Activated CD4-positive, alpha-beta T cell treated with anti-CD3 and anti-CD28 coated beads for 48 hours (primary cell): ENCODE measurements around the gene RNF180.
"Not testable (repeated sequence)": the region's sequence is repeated elsewhere in the genome, so short reads cannot be mapped to it uniquely, and the experiment has no call there.

ENCODE experiments used
- DNase-seq: peaks from one replicate; pipeline ENCODE4 v3.0.0-alpha.2; 2020

RNF180 gene

DNA sequence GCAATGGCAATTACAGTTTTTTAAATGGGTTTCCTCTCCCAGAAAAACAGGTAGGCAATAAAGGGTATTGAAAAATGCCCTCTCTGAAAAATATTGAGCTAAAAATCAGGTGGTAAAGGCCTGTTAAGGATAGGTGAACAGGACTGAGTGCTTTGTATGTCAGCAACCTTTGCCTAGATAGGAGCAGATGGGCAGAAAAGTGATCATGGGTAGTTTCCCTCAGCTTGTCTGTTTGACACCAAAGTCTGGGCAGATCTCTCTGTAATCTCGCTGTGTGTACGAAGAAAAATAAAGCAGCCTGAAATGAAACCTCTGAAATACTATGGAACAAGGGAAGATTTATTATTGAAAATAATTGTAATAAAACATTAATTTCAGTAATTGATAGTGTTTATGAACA, 15.8 kb downstream of the RNF180 start:
- no peak for DNase-seq

DNA sequence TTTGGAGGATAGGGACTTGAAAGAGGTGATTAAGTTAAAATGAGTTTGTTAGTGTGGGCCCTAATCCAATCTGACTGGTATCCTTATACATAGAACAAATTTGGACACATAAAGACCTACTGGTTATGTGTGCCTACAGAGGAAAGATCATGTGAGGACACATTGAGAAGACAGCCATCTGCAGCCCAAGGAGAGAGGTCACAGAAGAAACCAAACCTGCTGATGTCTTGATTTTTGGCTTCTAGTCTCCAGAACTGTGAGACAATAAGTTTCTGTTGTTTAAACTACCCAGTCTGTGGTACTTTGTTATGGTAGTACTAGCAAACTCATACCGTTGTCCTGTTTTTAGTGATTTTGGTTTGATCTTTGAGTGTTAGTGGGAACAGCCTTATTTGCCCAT, 18.3 kb downstream of the RNF180 start:
- DNase-seq, result no peak

DNA sequence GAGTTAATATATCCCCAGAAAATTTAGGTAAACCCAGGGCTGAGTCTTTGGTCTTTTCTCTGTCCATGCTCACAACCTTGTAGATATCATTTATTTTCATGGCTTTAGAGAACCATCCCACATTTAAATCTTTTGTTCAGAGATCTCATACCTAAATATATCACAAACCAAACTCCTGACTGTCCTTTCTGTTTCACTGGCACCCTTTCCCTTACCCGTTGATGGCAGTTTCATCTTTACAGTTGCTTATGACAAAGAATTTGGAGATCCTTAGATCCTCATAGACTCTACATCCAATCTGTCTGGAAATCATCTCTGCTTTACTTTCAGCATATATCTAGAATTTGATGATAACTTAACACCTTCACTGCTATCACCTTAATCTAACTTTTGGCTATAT, 19.2 kb downstream of the RNF180 start:
- DNase-seq, result no peak

DNA sequence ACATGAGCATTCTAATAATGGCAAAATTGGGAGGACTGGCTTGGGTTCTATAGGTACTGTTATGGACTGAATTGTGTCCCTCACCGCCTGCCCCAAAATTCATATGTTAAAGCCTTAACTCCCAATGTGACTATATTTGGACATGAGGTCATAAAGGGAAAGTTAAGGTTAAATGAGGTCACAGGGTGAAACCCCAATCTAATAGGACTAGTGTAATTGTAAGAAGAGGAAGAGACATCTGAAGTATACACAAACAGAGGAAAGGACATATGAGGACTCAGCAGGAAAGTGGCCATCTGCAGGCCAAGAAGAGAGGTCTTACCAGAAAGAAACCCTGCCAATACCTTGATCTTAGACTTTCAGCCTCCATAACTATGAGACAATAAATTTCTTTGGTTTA, 23.1 kb downstream of the RNF180 start:
- DNase-seq, result no peak

DNA sequence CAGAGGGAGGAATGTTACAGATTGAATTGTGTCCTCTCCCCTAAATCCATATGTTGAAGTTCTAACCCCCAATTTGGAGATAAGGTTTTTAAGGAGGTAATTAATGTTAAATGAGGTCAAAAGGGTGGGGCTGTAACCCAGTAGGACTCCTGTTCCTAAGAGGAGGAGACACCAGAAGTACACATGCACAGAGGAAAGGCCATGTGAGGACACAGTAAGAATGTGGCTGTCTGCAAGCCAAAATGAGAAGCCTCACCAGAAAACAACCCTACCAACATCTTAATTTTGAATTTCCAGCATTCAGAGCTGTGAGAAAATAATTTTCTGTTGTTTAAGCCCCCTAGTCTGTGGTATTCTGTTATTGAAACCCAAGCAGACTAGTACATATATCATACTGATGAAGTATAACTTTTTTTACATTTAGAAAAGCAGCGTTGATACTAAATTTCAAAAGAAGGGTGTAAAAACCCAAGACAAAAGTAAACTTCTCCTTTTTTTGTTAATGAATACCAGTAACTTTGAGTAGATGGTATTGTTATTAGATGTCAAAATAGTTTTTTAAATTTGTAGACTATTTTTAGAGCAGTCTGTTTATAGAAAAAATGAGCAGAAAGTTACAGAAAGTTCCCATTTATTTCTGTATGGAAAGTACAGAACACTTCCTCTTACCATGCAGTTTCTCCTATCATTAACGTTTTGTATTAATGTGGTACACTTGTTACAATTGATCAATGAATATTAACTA, 25.1 kb downstream of the RNF180 start:
- no peak for DNase-seq

DNA sequence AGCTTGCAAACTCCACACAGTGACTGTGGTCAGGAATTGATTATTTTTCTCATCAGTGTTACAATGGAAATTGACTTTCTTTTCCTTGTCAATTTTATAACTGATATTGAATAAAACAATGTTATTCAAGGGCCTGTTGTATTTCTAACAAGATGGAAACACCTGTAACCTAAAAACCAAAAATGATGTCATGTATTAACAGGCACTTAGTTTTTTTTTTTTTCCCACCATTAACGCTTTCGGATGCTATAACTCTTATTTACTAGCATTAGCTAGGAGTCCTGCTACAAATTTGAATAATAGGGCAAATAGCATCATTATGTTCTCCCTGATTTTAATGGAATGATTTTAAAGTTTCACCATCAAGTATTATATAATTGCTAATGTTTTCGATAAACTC, 30.3 kb downstream of the RNF180 start:
- DNase-seq, result no peak

DNA sequence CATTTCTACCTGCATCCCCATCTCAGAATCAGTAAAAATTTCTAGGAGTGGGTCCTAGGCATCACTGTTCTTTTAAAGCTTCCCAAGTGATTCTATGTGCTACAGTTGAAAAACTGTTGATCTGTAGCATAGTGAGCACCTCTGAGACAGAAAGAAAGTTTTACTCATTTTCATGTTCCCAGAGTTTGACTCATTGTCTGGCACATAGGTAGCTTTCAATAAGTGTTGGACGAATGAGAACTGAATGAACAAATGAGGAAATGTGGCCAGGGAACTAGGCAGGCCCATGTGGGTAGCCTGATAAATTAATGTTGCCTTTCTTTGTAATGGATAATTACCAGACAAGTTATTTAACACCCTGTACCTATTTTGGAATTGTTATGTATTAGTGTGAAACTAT, 33.8 kb downstream of the RNF180 start:
- no peak for DNase-seq

DNA sequence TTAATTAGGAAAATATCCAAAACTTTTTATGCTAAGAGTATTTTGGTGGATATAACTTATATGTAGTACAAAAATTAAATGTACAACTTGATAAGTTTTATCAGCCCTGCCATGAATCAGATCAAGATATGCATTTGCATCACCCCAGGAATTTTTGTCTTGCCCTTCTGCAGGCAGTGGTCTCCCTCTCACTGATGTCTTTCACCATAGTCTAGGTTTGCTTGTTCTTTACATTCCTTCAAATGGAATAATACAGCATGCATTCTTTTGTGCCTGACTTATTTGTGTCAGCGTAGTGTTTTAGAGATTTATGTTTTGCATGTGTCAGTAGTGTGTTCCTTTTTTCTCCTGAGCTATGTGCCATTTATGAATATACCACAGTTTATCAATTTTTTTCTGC, 36.4 kb downstream of the RNF180 start:
- DNase-seq, result no peak

DNA sequence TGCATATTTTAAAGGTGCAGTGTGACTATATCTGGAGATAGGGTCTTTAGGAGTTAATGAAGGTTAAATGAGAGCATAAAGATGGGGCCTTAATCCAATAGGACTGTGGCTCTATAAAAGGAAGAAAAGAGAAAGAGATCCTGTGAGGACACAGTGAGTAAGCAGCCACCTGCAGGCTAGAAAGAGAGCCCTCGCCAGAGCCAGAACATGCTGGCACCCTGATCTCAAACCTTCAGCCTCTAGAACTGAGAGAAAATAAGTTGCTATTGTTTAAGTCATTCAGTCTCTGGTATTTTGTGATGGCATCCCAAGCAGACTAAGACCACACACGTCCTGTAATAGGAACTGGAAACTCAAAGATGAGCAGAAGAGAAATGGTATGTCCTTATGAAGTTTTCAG, 41.0 kb downstream of the RNF180 start:
- DNase-seq, result no peak

DNA sequence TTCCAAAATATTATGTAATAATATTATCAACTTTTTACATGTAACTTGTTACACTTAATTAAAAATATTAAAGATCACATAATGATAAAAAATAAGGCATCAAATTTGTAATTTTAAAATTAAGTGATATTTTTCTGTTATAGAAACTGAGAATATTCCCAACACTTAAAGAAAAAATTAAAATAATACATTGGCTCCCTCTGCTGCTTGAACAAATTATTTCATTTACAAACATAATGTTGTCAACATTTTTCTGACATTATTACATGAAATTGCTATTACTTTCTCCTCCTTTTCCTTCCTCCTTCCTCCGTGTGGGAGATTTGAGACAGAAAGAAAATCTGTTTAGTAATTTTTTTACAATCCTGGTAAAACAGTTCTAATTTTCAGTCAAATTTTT, 42.3 kb downstream of the RNF180 start:
- no peak for DNase-seq

DNA sequence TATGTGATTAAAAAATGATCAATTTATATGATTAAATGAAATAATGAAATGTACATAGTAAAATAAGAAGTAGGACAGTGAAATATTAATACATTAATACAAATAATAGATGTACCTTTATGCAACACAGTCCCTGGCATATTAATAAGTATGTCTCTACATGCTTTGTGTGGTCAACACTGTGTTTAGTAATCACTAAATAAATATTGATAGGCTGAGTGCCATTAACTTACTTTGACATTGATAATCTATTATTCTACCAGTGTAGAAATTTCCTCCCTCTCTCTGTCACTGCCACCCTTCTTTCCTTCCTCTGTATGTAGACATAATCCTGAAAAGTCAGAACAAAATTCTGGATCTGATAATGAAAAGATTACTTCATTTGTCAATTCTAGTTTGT, 43.7 kb downstream of the RNF180 start:
- no peak for DNase-seq

DNA sequence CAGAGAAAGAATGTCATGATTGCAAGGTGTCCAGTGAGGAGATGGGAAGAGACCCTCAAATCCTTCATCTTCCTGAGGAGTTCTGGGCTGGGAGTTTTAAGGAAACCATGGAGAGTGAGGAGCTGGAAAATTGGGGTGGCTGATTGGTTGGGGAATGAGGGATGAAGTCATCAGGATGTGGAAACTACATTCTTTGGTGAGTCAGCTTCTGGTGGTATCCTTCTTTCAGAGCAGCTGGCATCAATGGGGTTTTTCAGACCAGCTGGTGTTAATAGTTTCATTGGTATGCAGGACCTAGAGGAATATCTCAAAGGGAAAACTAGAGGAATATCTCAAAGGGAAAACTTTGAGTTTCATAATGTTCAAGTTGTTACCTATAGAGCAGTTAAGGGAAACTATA, 45.2 kb downstream of the RNF180 start:
- no peak for DNase-seq

DNA sequence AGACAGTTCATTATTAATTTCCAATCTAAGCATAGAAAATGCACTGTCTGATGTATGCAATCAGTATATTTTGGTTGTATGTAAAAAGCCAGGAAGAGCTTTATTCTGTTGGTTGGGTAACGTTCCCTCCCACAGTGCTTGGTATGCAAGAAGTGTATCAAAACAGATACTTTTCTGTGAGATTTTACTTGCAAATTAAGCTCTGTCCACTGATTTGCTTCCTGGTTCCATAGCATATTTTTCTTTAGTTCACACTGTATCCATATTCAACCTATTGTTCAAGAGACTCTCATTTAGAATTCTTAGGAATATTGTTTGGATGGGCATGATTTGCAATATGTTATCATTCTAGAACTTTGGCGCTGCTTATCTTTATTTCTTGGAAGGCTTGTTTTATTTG, 47.4 kb downstream of the RNF180 start:
- DNase-seq, result no peak

DNA sequence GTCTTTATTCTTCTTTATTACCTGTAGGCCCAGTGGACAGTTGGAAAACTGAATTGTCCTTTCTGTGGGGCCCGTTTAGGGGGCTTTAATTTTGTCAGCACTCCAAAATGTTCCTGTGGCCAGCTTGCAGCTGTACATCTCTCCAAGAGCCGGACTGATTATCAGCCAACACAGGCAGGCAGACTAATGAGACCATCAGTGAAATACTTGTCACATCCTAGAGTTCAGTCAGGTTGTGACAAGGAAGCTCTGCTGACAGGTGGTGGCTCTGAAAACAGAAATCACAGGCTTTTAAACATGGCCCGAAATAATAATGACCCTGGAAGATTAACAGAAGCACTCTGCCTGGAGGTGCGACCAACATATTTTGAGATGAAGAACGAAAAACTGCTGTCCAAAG, 47.9 kb downstream of the RNF180 start:
- no peak for DNase-seq

DNA sequence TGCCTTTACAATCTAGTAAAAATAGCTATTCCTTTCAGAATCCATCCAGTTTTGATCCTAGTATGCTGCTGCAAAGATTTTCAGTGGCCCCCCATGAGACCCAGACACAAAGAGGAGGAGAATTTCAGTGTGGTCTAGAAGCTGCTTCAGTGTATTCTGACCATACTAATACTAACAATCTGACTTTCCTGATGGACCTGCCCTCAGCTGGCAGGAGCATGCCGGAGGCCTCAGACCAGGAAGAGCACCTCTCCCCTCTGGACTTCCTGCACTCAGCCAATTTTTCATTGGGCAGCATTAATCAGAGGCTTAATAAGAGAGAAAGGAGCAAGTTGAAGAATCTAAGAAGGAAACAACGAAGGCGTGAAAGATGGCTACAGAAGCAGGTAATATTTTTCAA, 48.5 kb downstream of the RNF180 start:
- DNase-seq, result no peak

DNA sequence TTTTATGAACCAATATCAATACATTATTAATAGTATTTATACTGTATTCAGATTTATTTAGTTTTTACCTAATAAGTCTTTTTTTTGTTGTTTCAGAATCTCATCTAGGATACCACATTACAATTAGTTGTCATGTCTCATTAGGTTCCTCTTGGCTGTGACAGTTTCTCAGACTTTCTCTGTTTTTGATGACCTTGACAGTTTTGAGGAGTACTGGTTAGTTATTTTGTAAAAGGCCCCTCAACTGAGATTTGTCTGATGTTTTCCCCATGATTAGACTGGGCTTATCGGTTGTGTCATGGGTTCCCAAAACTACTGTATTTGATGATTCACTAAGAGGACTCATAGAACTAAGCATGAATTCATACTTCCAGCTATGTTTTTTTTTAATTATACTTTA, 56.3 kb downstream of the RNF180 start:
- no peak for DNase-seq

DNA sequence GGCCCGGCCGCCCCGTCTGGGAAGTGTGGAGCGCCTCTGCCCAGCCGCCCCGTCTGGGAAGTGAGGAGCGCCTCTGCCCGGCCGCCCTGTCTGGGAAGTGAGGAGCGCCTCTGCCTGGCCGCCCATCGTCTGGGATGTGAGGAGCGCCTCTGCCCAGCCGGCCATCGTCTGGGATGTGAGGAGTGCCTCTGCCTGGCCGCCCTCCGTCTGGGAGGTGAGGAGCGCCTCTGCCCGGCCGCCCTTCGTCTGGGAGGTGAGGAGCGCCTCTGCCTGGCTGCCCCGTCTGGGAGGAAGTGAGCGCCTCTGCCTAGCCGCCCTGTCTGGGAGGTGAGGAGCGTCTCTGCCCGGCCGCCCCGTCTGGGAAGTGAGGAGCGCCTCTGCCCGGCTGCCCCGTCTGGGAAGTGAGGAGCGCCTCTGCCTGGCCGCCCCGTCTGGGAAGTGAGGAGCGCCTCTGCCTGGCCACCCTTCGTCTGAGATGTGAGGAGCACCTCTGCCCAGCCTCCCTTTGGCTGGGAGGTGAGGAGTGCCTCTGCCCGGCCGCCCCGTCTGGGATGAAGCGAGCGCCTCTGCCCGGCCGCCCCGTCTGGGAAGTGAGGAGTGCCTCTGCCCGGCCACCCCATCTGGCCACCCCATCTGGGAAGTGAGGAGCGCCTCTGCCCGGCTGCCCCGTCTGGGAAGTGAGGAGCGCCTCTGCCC, 59.8 kb downstream of the RNF180 start:
- DNase-seq, result not testable (repeated sequence)

DNA sequence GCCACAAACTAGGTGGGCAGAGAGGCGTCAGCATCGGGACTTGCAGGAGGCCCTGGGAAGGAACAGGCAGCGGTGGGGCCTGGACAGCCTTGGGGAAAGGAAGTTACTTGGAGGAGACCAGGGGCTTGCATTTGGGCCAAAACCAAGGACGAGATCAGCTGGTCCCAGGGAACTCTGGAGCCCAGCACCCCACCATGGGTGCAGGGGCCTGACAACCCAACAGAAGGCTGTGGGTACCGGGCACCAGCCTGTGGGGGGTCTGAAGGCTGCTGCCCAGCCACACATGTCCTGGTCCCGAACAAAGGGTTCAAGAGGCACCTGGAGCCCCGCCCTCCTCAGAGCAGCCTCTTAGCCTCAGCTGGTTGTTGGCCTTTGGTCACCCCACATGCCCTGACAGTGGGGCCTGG, 61.5 kb downstream of the RNF180 start:
- not testable (repeated sequence) for DNase-seq

DNA sequence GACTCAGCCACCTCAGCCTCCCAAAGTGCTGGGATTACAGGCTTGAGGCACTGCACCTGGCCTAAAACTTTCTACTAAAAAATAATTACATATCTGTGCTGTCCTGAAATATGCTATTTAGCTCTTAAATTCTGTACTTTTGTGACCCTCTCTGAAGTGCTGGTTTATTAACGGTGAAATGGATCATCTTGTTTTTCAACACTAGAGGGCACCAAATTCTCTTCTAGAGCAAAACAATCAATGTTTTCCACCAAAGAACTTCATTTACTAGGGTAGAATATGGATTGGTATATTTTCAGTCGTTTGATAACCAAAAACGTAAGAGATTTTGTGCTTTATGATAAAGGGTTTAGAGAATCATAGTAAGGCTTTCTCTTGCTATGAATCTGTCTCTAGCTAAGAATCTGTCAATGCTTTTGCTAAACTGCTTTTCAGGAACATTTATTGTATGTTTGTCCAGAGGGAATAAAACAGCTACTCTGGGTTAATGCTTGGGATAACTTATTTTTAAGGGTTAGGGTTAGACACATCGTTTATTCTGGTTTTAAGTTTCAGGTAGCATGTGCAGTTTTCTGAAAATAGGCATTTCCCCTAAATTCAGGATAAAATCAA, 63.6 kb downstream of the RNF180 start:
- no peak for DNase-seq

DNA sequence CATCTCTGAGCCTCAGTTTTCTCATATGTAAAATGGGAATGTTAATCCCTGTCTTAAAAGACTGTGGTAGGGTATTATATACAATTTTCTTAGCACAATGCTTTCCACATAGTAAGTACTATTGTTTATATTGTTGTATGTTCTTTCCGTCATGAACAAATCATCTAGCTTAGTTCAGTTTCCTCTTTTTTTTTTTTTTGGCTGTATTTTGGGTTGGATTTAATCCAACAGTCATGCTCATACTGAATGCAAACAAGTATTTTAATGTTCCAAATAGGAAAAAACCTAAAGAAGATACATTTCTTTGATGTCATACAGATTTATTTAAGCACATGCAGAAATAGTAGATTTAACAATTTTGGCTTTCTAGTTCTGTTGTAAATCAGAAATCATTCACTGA, 95.1 kb downstream of the RNF180 start:
- DNase-seq, result no peak

DNA sequence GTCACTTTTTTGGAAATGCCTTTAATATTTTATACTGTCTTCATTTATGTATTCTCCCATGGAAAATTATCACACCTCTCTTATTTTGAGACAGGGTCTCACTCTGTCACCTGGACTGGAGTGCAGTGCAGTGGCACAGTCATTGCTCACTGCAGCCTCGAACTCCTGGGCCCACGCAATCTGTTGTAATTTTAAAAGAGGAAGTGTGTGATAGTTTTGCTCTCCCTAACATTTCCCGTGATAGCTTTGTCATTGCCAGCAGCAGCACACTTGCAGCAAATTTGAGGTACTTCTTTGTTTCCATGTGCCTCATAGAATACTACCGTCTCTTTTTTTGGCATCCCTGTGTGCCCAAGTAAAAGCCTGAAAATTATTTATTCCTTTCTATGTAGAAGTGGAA, 103.5 kb downstream of the RNF180 start:
- DNase-seq, result no peak

DNA sequence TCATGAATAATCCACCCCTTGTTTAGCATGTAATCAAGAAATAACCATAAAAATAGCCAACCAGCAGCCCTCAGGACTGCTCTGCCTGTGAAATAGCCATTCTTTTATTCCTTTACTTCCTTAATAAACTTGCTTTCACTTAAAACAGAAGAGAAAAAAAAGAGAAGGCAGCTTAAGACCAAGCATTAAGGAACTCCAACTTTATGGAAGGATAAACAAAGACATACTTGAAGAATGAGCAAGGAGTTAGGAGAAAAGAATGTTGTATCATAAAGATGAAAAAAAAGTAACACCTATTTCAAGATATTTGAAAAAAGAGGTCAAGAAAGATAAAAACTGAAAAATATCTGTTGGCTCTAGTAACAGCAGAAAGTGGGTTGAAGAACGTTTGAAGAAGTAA, 107.6 kb downstream of the RNF180 start:
- DNase-seq, result no peak

DNA sequence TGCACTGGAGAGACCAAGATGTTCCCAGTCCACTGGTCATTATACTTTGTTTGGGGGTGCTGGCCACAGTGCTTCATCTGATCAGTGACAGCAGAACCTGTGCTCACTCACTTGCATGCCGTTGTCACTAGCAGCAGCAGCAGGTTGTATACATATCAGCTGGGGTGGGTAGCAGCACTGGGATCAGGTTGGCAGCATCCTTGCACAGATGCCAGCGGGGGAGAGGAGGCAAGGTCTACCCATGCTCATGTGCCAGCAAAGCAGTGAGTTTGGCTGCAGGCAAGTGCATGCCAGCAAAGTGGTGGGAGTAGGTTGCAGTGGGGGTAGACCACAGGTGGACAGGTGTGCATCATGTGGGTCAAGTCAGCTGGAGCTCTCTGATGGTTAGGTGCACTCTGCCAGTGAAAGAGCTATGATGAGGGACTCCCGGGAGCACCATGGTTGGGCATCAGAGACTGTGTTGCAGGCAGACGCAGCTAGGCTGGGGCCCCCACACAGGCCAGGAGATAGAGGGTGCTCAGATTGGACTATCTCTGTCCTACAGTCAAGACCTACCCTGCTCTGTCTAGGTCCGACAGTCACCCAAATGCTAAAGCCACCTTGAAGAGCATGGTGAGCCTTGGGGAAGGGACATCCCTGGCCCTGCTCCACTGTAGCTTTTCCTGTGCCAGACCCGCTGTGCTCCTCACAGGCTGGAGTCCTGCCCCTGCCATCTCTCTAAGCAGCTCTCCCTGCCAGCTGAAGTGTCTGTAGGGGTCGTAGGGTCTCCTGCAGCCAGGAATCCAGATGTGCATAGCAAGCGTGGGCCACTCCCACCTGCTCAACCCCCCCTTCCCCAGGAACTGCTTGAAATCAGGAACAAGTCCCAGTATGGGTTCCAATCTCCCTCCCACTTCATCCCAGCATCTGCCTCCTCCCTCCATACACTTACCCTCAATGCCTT, 119.8 kb downstream of the RNF180 start:
- DNase-seq, result no peak
